HCT116 (cell line): Measurements from ENCODE around the gene TOX4.

Experiments
- CEBPB ChIP-seq: IDR thresholded peaks from 2 replicates; pipeline ENCODE4 v1.6.1; 2012; ENCODE audit warnings: low read depth
- EZH2 ChIP-seq: fragments of 200-600 bp; sonication (generic); IDR thresholded peaks from 2 replicates; pipeline ENCODE4 v1.6.1; 2017; ENCODE audit warnings: antibody characterized with exemption, mixed run types
- POLR2AphosphoS5 ChIP-seq: IDR thresholded peaks from 2 replicates; pipeline ENCODE4 v1.6.1; 2011; ENCODE audit warnings: mild to moderate bottlenecking, low read depth, low read length, moderate library complexity
- RAD21 ChIP-seq: IDR thresholded peaks from 2 replicates; pipeline ENCODE4 v1.6.1; 2012; ENCODE audit warnings: low read depth, mild to moderate bottlenecking
- SP1 ChIP-seq: IDR thresholded peaks from 2 replicates; pipeline ENCODE4 v1.6.1; 2012; ENCODE audit warnings: low read depth
- SRF ChIP-seq: IDR thresholded peaks from 2 replicates; pipeline ENCODE4 v1.6.1; 2012; ENCODE audit warnings: low read depth
- YY1 ChIP-seq: IDR thresholded peaks from 2 replicates; pipeline ENCODE4 v1.6.1; 2011; ENCODE audit warnings: low read length, low read depth, moderate library complexity, mild to moderate bottlenecking; ENCODE audit not compliant: insufficient replicate concordance; ENCODE audit errors: extremely low read depth
- ZFX ChIP-seq: fragments of 450-650 bp; IDR thresholded peaks from 2 replicates; pipeline ENCODE4 v1.6.1; 2017
- ZNF274 ChIP-seq: fragments of 200-500 bp; sonication (Bioruptor generic); IDR thresholded peaks from 2 replicates; pipeline ENCODE4 v1.6.1; 2014; ENCODE audit warnings: mild to moderate bottlenecking, low read depth, low read length, inconsistent platforms
- TF ChIP-seq, protein P1 (sequence below), 3 experiments: fragments of 200-600 bp in 1 of 3; sonication (generic) in 1 of 3; IDR thresholded peaks in 2 of 3; conservative IDR thresholded peaks in 1 of 3; 2 replicates each; pipeline ENCODE4 v1.5.1; 2012 to 2017; ENCODE audit warnings: low read depth in 2 of 3, low read length in 2 of 3, antibody characterized with exemption in 1 of 3, borderline replicate concordance in 1 of 3, control low read depth in 1 of 3, mild to moderate bottlenecking in 1 of 3, mixed read lengths in 1 of 3, mixed run types in 1 of 3, moderate library complexity in 1 of 3; ENCODE audit not compliant: insufficient read depth in 1 of 3
- TF ChIP-seq, protein P2 (sequence below): IDR thresholded peaks from 2 replicates; pipeline ENCODE4 v1.6.1; 2012; ENCODE audit warnings: low read depth

DNA sequence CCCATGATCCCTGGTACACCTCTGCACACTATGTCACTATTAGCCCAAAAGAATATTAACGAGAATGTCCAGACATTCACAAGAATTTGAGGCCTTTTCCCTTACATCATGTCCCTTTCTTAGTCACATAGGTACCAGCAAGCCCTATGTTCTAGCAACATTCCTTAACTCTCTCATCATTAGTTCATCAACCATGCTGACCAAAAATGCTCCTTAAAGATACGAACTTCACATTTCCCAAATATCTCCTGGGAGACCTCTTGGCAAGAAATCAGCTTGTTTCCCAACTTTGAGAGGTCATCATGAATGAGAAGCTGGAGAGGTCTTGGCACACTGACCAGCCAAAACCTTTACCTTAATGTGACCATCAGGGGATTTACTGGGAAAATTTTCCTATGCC is 44.5 kb downstream of the TOX4 start:
- TF ChIP-seq YY1 = no peak
- TF ChIP-seq, protein P1, sequence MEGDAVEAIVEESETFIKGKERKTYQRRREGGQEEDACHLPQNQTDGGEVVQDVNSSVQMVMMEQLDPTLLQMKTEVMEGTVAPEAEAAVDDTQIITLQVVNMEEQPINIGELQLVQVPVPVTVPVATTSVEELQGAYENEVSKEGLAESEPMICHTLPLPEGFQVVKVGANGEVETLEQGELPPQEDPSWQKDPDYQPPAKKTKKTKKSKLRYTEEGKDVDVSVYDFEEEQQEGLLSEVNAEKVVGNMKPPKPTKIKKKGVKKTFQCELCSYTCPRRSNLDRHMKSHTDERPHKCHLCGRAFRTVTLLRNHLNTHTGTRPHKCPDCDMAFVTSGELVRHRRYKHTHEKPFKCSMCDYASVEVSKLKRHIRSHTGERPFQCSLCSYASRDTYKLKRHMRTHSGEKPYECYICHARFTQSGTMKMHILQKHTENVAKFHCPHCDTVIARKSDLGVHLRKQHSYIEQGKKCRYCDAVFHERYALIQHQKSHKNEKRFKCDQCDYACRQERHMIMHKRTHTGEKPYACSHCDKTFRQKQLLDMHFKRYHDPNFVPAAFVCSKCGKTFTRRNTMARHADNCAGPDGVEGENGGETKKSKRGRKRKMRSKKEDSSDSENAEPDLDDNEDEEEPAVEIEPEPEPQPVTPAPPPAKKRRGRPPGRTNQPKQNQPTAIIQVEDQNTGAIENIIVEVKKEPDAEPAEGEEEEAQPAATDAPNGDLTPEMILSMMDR (IDR thresholded peaks at IDR 0.05 in 2 of 3, conservative IDR thresholded peaks at IDR 0.05 in 1 of 3; ENCODE audit: borderline replicate concordance in 1 of 3, insufficient read depth in 1 of 3, low read depth in 2 of 3, low read length in 2 of 3) = no peak
- TF ChIP-seq SRF = no peak
- TF ChIP-seq POLR2AphosphoS5 = no peak
- TF ChIP-seq CEBPB = no peak
- TF ChIP-seq EZH2 = no peak
- TF ChIP-seq SP1 = no peak
- no peak for TF ChIP-seq ZNF274
- no peak for TF ChIP-seq RAD21
- TF ChIP-seq, protein P2, sequence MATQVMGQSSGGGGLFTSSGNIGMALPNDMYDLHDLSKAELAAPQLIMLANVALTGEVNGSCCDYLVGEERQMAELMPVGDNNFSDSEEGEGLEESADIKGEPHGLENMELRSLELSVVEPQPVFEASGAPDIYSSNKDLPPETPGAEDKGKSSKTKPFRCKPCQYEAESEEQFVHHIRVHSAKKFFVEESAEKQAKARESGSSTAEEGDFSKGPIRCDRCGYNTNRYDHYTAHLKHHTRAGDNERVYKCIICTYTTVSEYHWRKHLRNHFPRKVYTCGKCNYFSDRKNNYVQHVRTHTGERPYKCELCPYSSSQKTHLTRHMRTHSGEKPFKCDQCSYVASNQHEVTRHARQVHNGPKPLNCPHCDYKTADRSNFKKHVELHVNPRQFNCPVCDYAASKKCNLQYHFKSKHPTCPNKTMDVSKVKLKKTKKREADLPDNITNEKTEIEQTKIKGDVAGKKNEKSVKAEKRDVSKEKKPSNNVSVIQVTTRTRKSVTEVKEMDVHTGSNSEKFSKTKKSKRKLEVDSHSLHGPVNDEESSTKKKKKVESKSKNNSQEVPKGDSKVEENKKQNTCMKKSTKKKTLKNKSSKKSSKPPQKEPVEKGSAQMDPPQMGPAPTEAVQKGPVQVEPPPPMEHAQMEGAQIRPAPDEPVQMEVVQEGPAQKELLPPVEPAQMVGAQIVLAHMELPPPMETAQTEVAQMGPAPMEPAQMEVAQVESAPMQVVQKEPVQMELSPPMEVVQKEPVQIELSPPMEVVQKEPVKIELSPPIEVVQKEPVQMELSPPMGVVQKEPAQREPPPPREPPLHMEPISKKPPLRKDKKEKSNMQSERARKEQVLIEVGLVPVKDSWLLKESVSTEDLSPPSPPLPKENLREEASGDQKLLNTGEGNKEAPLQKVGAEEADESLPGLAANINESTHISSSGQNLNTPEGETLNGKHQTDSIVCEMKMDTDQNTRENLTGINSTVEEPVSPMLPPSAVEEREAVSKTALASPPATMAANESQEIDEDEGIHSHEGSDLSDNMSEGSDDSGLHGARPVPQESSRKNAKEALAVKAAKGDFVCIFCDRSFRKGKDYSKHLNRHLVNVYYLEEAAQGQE = no peak
- no peak for TF ChIP-seq ZFX
